ENCODE data around the gene ISG20L2. TPM values are rescaled to one million over a fixed set of nuclear protein-coding genes. Genes with fewer than 3 reads are reported as not detected.
A peak's percentile ranks its signal among the peaks of the same experiment; 100 is the strongest.

Gene ISG20L2
- total and polyA plus RNA-seq, 3 donors from 2014 or later = 60.9 to 223 (median 150) TPM

GRCh38 chr1:156681196-156681960, 47.2 kb downstream of the ISG20L2 start:
- no peaks in the 10 kb centered on the region for H3K36me3 ChIP-seq (ENCODE audit: low read depth, missing control alignments)
- 80 to 88% methylated on average over 8 of the region's 8 CpGs for WGBS, 2 donors
- no peaks in the 10 kb centered on the region for H3K9me3 ChIP-seq
- no peak for TF ChIP-seq POLR2A (IDR thresholded peaks at IDR 0.05)
- no peak for TF ChIP-seq CTCF (IDR thresholded peaks at IDR 0.05)
- DNase-seq = no peak
- H3K4me3 ChIP-seq = no peak overlapping the region
- H3K27ac ChIP-seq = no peak overlapping the region
- H3K4me1 ChIP-seq = peaks cover 11% of the 10 kb centered on the region
- H3K27me3 ChIP-seq = no peaks in the 10 kb centered on the region
- intact Hi-C loops (cut with DNase I; ENCODE audit: low total_unique reads) = no loop called here

GRCh38 chr1:156680056-156680455, 48.5 kb downstream of the ISG20L2 start:
- Histone ChIP-seq H3K27me3 (no peaks in the 10 kb centered on the region), H3K4me3 (no peak overlapping the region), H3K27ac (no peak overlapping the region), H3K36me3 (ENCODE audit: low read depth, missing control alignments) (no peaks in the 10 kb centered on the region), H3K9me3 (no peaks in the 10 kb centered on the region), H3K4me1 (peaks cover 21% of the 10 kb centered on the region)
- TF ChIP-seq POLR2A (IDR thresholded peaks at IDR 0.05) (no peak), CTCF (IDR thresholded peaks at IDR 0.05) (no peak)
- 54 to 73% methylated on average over 2 of the region's 2 CpGs for WGBS, 2 donors
- intact Hi-C loops (cut with DNase I; ENCODE audit: low total_unique reads) = no loop called here
- DNase-seq = no peak

GRCh38 chr1:156677616-156678596, 50.7 kb downstream of the ISG20L2 start:
- Histone ChIP-seq H3K4me1 (peaks cover 21% of the 10 kb centered on the region), H3K27ac (peak overlapping the region in 1 of 2 donors; percentile 4), H3K4me3 (peak overlapping the region; percentile 43 to 71), H3K36me3 (ENCODE audit: low read depth, missing control alignments) (no peaks in the 10 kb centered on the region), H3K9me3 (no peaks in the 10 kb centered on the region), H3K27me3 (no peaks in the 10 kb centered on the region)
- WGBS, 2 donors = 3 to 5% methylated on average over 22 of the region's 22 CpGs
- intact Hi-C loops (cut with DNase I; ENCODE audit: low total_unique reads) = no loop called here
- peak; percentile 79 for DNase-seq
- TF ChIP-seq CTCF (IDR thresholded peaks at IDR 0.05) (peak; percentile 77 to 94 (median 91)), POLR2A (IDR thresholded peaks at IDR 0.05) (no peak)

GRCh38 chr1:156676820-156677615, 51.5 kb downstream of the ISG20L2 start, which contains the start of gene NES:
Gene NES (minus strand): TSS chr1:156677407. CDS start chr1:156677264, 143 bp downstream.
- peak; percentile 79 for DNase-seq
- intact Hi-C loops (cut with DNase I; ENCODE audit: low total_unique reads) = no loop called here

More at GRCh38 chr1:156676820-156677615, 51.5 kb downstream of the ISG20L2 start, which contains the start of gene NES:
- TF ChIP-seq CTCF (IDR thresholded peaks at IDR 0.05) (no peak), POLR2A (IDR thresholded peaks at IDR 0.05) (no peak)
- Histone ChIP-seq H3K9me3 (no peaks in the 10 kb centered on the region), H3K36me3 (ENCODE audit: low read depth, missing control alignments) (no peaks in the 10 kb centered on the region), H3K4me1 (peaks cover 21% of the 10 kb centered on the region), H3K27me3 (no peaks in the 10 kb centered on the region), H3K27ac (peak within 1 kb of the TSS; percentile 79 to 80), H3K4me3 (peak within 1 kb of the TSS; percentile 43 to 71)
- 0 to 6% methylated on average over 19 to 57 of the region's 70 CpGs for WGBS, 2 donors
